Esophagus squamous epithelium (tissue), 4 donors: ENCODE results near the gene NFATC3.

Experiments
- CTCF ChIP-seq, 6 experiments: fragments of 450-650 bp in 4 of 6; fragments of 200-600 bp in 2 of 6; sonication (generic) in 2 of 6; IDR thresholded peaks; one replicate each; pipeline ENCODE4 v1.5.1; 2016 to 2019; ENCODE audit warnings: antibody characterized with exemption in 6 of 6, mild to moderate bottlenecking in 4 of 6, moderate library complexity in 4 of 6
- POLR2A ChIP-seq, 4 donors: fragments of 450-650 bp; IDR thresholded peaks; one replicate each; pipeline ENCODE4 v1.6.1; 2017; ENCODE audit warnings: antibody characterized with exemption in 4 of 4, mild to moderate bottlenecking in 4 of 4, moderate library complexity in 3 of 4

GRCh38 chr16:68078701-68079375 is 6.3 kb upstream of the NFATC3 start:
- TF ChIP-seq CTCF (IDR thresholded peaks at IDR 0.05) (no peak), POLR2A (IDR thresholded peaks at IDR 0.05) (no peak)
